Lower lobe of right lung (tissue), 2 donors: ENCODE results near the gene ARNT2. TPM values are rescaled to one million over a fixed set of nuclear protein-coding genes. Genes with fewer than 3 reads are reported as not detected.
A peak's percentile ranks its signal among the peaks of the same experiment; 100 is the strongest.

Experiments used
- ATAC-seq, 2 donors: fragments of 200-7000 bp; cut with Tn5 transposase; one replicate each; pipeline ENCODE4 v1.9.1; 2020 to 2022; ENCODE audit warnings: mild to moderate bottlenecking in 2 of 2, moderate library complexity in 2 of 2
- DNase-seq: peaks from one replicate; pipeline ENCODE4 v3.0.0-alpha.2; 2020
- H3K27ac ChIP-seq: fragments of 200-600 bp; one replicate; pipeline ENCODE4 v1.8.0; 2022
- H3K27me3 ChIP-seq: fragments of 200-600 bp; one replicate; pipeline ENCODE4 v1.8.0; 2022; ENCODE audit warnings: low read depth
- H3K36me3 ChIP-seq: fragments of 200-600 bp; one replicate; pipeline ENCODE4 v1.8.0; 2022; ENCODE audit warnings: mild to moderate bottlenecking
- H3K4me1 ChIP-seq: fragments of 200-600 bp; one replicate; pipeline ENCODE4 v1.8.0; 2022
- H3K4me3 ChIP-seq: fragments of 200-600 bp; one replicate; pipeline ENCODE4 v1.8.0; 2022; ENCODE audit warnings: mild to moderate bottlenecking
- H3K9me3 ChIP-seq: fragments of 200-600 bp; one replicate; pipeline ENCODE4 v1.8.0; 2022
- intact Hi-C: fragments of 100-400 bp; cut with DNase I; formaldehyde crosslinking; loops from one replicate; pipeline ENCODE4 v1.11.0; 2022
- total RNA-seq: library from RNA; stranded (reverse); fragmentation: NEBNext Ultra II Directional; extraction: Animal tissue kit (Norgen Biotek cat#: 25700); gene quantifications from one replicate; pipeline ENCODE4 v1.2.1, GENCODE V29; 2021
- TF ChIP-seq, protein P1 (sequence below): fragments of 200-600 bp; IDR thresholded peaks from one replicate; pipeline ENCODE4 v1.8.0; 2022; ENCODE audit warnings: antibody characterized with exemption, mild to moderate bottlenecking
- donor health status: DM: no; HTN: yes; CAD: no; lungs with severe emphysema.

The ARNT2 gene
- total RNA-seq, 1 donor from 2014 or later, result 11.4 TPM

DNA sequence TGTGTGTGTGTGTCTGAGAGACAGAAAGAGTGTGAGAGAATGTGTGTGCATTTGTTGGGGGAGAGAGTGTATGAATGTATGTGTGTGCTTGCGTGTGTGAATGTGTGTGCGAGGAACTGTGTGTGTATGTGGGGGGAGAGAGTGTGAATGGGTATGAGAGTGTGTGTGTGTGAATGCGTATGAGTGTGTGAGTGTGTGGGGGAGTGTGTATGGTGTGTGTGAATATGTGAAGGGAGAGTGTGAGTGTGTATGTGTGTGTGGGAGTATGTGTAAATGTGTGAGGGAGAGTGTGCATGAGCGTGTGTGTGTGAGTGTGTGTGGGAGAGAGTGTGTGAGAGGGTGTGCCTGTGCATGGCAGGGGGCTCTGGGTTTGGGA lies 211.2 kb downstream of the ARNT2 start:
- no peak for DNase-seq
- no peak overlapping the region for H3K27ac ChIP-seq

DNA sequence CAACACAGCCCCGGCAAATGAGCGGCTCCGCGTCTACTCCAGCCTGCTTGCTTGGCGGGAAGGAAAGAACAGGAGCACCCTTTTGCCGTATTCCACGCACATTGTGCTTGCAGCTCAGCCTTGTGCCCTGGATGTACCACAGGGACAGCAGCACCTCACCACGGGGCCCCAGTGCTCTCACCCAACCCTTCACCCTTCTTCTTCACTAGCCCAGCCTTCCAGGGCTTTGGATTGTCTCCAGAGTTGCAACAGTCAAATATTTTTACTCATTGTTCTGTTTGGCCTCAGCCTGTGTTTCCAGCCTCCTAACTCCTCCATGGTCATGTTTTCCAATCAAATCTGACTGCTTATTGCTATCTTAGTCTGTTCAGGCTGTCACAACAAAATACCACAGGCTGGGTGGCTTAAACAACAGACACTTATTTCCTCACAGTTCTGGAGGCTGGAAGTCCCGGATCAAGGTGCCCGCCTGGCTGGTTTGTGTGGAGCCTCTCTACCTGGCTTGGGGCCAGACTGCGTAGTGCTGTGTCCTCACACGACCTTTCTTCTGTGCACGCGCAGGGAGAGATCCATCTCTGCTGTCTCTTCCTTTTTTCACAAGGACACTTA lies 211.7 kb downstream of the ARNT2 start:
- TF ChIP-seq, protein P1, sequence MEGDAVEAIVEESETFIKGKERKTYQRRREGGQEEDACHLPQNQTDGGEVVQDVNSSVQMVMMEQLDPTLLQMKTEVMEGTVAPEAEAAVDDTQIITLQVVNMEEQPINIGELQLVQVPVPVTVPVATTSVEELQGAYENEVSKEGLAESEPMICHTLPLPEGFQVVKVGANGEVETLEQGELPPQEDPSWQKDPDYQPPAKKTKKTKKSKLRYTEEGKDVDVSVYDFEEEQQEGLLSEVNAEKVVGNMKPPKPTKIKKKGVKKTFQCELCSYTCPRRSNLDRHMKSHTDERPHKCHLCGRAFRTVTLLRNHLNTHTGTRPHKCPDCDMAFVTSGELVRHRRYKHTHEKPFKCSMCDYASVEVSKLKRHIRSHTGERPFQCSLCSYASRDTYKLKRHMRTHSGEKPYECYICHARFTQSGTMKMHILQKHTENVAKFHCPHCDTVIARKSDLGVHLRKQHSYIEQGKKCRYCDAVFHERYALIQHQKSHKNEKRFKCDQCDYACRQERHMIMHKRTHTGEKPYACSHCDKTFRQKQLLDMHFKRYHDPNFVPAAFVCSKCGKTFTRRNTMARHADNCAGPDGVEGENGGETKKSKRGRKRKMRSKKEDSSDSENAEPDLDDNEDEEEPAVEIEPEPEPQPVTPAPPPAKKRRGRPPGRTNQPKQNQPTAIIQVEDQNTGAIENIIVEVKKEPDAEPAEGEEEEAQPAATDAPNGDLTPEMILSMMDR, result no peak
- DNase-seq (peak; percentile 79), ATAC-seq (peak; percentile 72 to 78)
- Histone ChIP-seq H3K36me3 (no peaks in the 10 kb centered on the region), H3K27ac (peak overlapping the region; percentile 71), H3K27me3 (no peaks in the 10 kb centered on the region), H3K4me3 (no peak overlapping the region), H3K9me3 (no peaks in the 10 kb centered on the region), H3K4me1 (peaks cover 19% of the 10 kb centered on the region)
- intact Hi-C loops, result no loop called here

More for the DNA sequence above, 211.2 kb downstream of the ARNT2 start:
- Histone ChIP-seq H3K4me1 (peaks cover 19% of the 10 kb centered on the region), H3K4me3 (no peak overlapping the region), H3K9me3 (no peaks in the 10 kb centered on the region), H3K27me3 (no peaks in the 10 kb centered on the region), H3K36me3 (no peaks in the 10 kb centered on the region)
- intact Hi-C loops, result no loop called here
- peak; percentile 7 to 9 for ATAC-seq
- TF ChIP-seq, protein P1, result no peak

DNA sequence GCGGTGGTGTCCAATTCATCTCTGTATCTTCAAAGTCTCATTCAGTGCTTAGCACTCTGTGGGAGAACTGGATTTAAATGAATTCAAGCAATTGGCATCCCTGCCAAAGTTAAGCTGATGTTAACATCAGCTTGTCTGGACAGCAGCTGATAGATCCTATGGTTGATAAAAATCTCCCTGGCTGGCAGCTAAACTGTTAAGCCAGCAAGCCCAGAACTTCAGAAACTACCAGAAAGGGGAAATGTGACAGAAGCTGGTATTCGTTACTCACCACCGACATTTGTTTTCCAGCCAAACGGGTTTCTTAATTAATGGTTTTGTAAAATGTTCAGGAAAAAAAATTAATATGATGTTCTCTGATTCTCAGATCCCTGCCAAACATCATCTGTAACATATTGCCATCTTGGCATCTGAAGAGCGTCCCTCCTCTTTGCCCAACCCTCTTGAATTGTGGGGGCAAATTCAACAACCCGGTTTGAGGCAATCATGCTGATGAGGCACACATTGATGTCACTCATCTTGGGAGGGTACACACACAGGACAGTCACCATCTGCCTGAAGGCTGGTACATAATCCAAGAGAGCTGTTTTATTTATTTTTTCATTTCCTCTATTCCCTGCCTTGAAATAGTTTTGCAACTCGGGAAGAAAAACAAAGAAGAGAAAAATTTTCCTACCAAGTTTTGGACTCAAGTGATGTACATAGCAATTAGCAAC lies 214.7 kb downstream of the ARNT2 start:
- Histone ChIP-seq H3K36me3 (no peaks in the 10 kb centered on the region), H3K9me3 (peaks cover 9% of the 10 kb centered on the region), H3K27me3 (no peaks in the 10 kb centered on the region), H3K4me1 (peaks cover 19% of the 10 kb centered on the region), H3K27ac (no peak overlapping the region), H3K4me3 (no peak overlapping the region)
- TF ChIP-seq, protein P1, result no peak
- DNase-seq (no peak), ATAC-seq (peak in 1 of 2 donors; percentile 30)
- intact Hi-C loops, result no loop called here

- Histone ChIP-seq H3K36me3 (no peaks in the 10 kb centered on the region), H3K9me3 (peaks cover 9% of the 10 kb centered on the region), H3K27ac (no peak overlapping the region), H3K4me3 (no peak overlapping the region), H3K27me3 (no peaks in the 10 kb centered on the region), H3K4me1 (peaks cover 19% of the 10 kb centered on the region)
- peak in 1 of 2 donors; percentile 54 for ATAC-seq
- intact Hi-C loops, result no loop called here
- TF ChIP-seq, protein P1, result peak; percentile 24
- DNase-seq, result no peak
These were observed 215.5 kb downstream of the ARNT2 start for GRCh38 chr15:80619680-80620079.

DNA sequence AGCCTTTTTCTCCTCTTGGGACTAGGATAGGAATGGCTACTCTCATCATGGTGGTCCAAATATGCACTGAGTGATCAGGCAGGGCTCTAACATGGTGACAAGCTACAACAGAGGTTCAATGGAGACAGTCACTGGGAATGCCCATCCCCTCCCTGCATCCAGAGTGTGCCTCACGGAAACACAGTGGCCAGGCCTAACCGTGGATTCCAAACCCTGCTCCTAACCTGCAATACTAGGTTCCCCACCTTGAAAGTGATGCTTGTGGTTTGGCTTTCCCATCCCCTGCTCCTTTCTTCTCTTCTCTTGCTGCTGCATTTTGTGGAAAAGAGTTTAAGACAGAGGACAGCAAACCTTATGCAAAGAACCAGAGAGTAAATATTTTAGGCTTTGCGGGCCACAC lies 216.0 kb downstream of the ARNT2 start:
- Histone ChIP-seq H3K27ac (no peak overlapping the region), H3K4me3 (no peak overlapping the region), H3K9me3 (peaks cover 9% of the 10 kb centered on the region), H3K36me3 (no peaks in the 10 kb centered on the region), H3K4me1 (peaks cover 19% of the 10 kb centered on the region), H3K27me3 (no peaks in the 10 kb centered on the region)
- intact Hi-C loops, result no loop called here
- ATAC-seq, result no peak
- TF ChIP-seq, protein P1, result no peak
- no peak for DNase-seq
